Measurements from ENCODE around the gene CHMP2B. TPM values are rescaled to one million over a fixed set of nuclear protein-coding genes. Genes with fewer than 3 reads are reported as not detected.

Gene CHMP2B
- total RNA-seq, 1 donor from 2014 or later = 35.8 TPM

- no peak for TF ChIP-seq CTCF (IDR thresholded peaks at IDR 0.05; ENCODE audit: borderline replicate concordance)
- intact Hi-C loops (cut with micrococcal nuclease) = no loop called here
- Histone ChIP-seq H3K27me3 (ENCODE audit: low read depth) (peaks cover 4% of the 10 kb centered on the region), H3K4me3 (no peak overlapping the region), H3K27ac (replicated peaks) (no peak overlapping the region), H3K9me3 (replicated peaks) (peaks cover 12% of the 10 kb centered on the region), H3K36me3 (no peaks in the 10 kb centered on the region), H3K4me1 (no peaks in the 10 kb centered on the region)
- DNase-seq = no peak
These were observed 35.9 kb upstream of the CHMP2B start for GRCh38 chr3:87191175-87191574.

- Histone ChIP-seq H3K4me3 (no peak overlapping the region), H3K4me1 (no peaks in the 10 kb centered on the region), H3K9me3 (replicated peaks) (peaks cover 12% of the 10 kb centered on the region), H3K27ac (replicated peaks) (no peak overlapping the region), H3K27me3 (ENCODE audit: low read depth) (peaks cover 4% of the 10 kb centered on the region), H3K36me3 (no peaks in the 10 kb centered on the region)
- no peak for DNase-seq
- no peak for TF ChIP-seq CTCF (IDR thresholded peaks at IDR 0.05; ENCODE audit: borderline replicate concordance)
- intact Hi-C loops (cut with micrococcal nuclease) = no loop called here
These were observed 35.5 kb upstream of the CHMP2B start for GRCh38 chr3:87191641-87192040.

- no peak for DNase-seq
- H3K27me3 ChIP-seq (ENCODE audit: low read depth) = no peaks in the 10 kb centered on the region
- no peak overlapping the region for H3K4me3 ChIP-seq
- peaks cover 12% of the 10 kb centered on the region for H3K9me3 ChIP-seq (replicated peaks)
- TF ChIP-seq CTCF (IDR thresholded peaks at IDR 0.05; ENCODE audit: borderline replicate concordance) = no peak
- no peaks in the 10 kb centered on the region for H3K36me3 ChIP-seq
- H3K4me1 ChIP-seq = no peaks in the 10 kb centered on the region
- intact Hi-C loops (cut with micrococcal nuclease) = no loop called here
- no peak overlapping the region for H3K27ac ChIP-seq (replicated peaks)
These were observed 30.2 kb upstream of the CHMP2B start for GRCh38 chr3:87196879-87197278.

GRCh38 chr3:87197531-87197930 lies 29.6 kb upstream of the CHMP2B start:
- H3K27me3 ChIP-seq (ENCODE audit: low read depth) = no peaks in the 10 kb centered on the region
- no peaks in the 10 kb centered on the region for H3K36me3 ChIP-seq
- H3K4me1 ChIP-seq = no peaks in the 10 kb centered on the region
- no peak for TF ChIP-seq CTCF (IDR thresholded peaks at IDR 0.05; ENCODE audit: borderline replicate concordance)
- H3K27ac ChIP-seq (replicated peaks) = no peak overlapping the region
- intact Hi-C loops (cut with micrococcal nuclease) = no loop called here
- no peak overlapping the region for H3K4me3 ChIP-seq
- no peak for DNase-seq
- peaks cover 12% of the 10 kb centered on the region for H3K9me3 ChIP-seq (replicated peaks)

GRCh38 chr3:87198774-87199173 lies 28.3 kb upstream of the CHMP2B start:
- no peak for DNase-seq
- no peak overlapping the region for H3K4me3 ChIP-seq
- no peaks in the 10 kb centered on the region for H3K4me1 ChIP-seq
- peaks cover 12% of the 10 kb centered on the region for H3K9me3 ChIP-seq (replicated peaks)
- H3K27me3 ChIP-seq (ENCODE audit: low read depth) = no peaks in the 10 kb centered on the region
- TF ChIP-seq CTCF (IDR thresholded peaks at IDR 0.05; ENCODE audit: borderline replicate concordance) = no peak
- intact Hi-C loops (cut with micrococcal nuclease) = no loop called here
- H3K27ac ChIP-seq (replicated peaks) = no peak overlapping the region
- no peaks in the 10 kb centered on the region for H3K36me3 ChIP-seq

GRCh38 chr3:87199628-87200027 lies 27.5 kb upstream of the CHMP2B start:
- H3K4me3 ChIP-seq = no peak overlapping the region
- no peak for TF ChIP-seq CTCF (IDR thresholded peaks at IDR 0.05; ENCODE audit: borderline replicate concordance)
- H3K27me3 ChIP-seq (ENCODE audit: low read depth) = no peaks in the 10 kb centered on the region
- no peak overlapping the region for H3K27ac ChIP-seq (replicated peaks)
- peaks cover 11% of the 10 kb centered on the region for H3K9me3 ChIP-seq (replicated peaks)
- no peaks in the 10 kb centered on the region for H3K36me3 ChIP-seq
- no peaks in the 10 kb centered on the region for H3K4me1 ChIP-seq
- intact Hi-C loops (cut with micrococcal nuclease) = no loop called here
- DNase-seq = no peak

Data from left ventricle myocardium inferior (tissue), 1 donor.